A549 (cell line): ENCODE results near the gene SWT1. TPM values are rescaled to one million over a fixed set of nuclear protein-coding genes. Genes with fewer than 3 reads are reported as not detected.

Experiments
- ATAC-seq, 2 experiments: fragments of 200-7000 bp in 1 of 2; fragments of >200 bp in 1 of 2; cut with Nextera tagmentation in 1 of 2; cut with Tn5 transposase in 1 of 2; 3 replicates each; pipeline versions ENCODE4 v1.8.0 to v1.9.1; 2018 to 2020; ENCODE audit warnings: mild to moderate bottlenecking in 1 of 2, moderate library complexity in 1 of 2
- CTCF ChIA-PET: fragments of 300-600 bp; sonication (Branson Sonifier 250); formaldehyde crosslinking; extraction: SDS; loops from one replicate; lab custom pipeline; 2021; ENCODE audit warnings: antibody characterized with exemption, inconsistent platforms; lab: Yijun Ruan, JAX
- POLR2A ChIA-PET: fragments of 350-600 bp; formaldehyde crosslinking; extraction: SDS; loops from one replicate; lab custom pipeline; 2021; ENCODE audit warnings: antibody characterized with exemption, inconsistent platforms; lab: Yijun Ruan, JAX
- DNase-seq, 2 experiments: peaks; one replicate each; pipeline versions ENCODE4 v3.0.0 to v3.0.0-alpha.2; 2011 to 2016; ENCODE audit warnings: low read depth in 1 of 2, low spot score in 1 of 2
- FAIRE-seq: peaks from 2 replicates; lab custom pipeline; 2011; peaks lifted over from hg19 to GRCh38; lab: Jason Lieb, UNC
- H3K27ac ChIP-seq, 2 experiments: fragments of >200 bp; sonication (Bioruptor Twin); formaldehyde crosslinking; 3 replicates each; pipeline ENCODE4 v1.5.1; 2016 to 2017
- H3K4me1 ChIP-seq: fragments of >200 bp; sonication (Bioruptor Twin); formaldehyde crosslinking; 3 replicates; pipeline ENCODE4 v1.6.1; 2016
- H3K4me2 ChIP-seq: fragments of >200 bp; sonication (Bioruptor Twin); formaldehyde crosslinking; 3 replicates; pipeline ENCODE4 v1.6.1; 2016
- H3K4me3 ChIP-seq: fragments of >200 bp; sonication (Bioruptor Twin); formaldehyde crosslinking; 3 replicates; pipeline ENCODE4 v1.5.1; 2016
- H3K9me3 ChIP-seq: fragments of >200 bp; sonication (Bioruptor Twin); formaldehyde crosslinking; 3 replicates; pipeline ENCODE4 v1.6.1; 2016
- ATOH8 ChIP-seq: fragments of 250-450 bp; sonication (Bioruptor Pico); IDR thresholded peaks from 2 replicates; pipeline ENCODE4 v1.5.0; 2020; ENCODE audit warnings: low read depth, mild to moderate bottlenecking, moderate library complexity
- CBX2 ChIP-seq: fragments of 200-600 bp; sonication (generic); IDR thresholded peaks from 2 replicates; pipeline ENCODE4 v1.6.1; 2016; ENCODE audit warnings: low read depth, mild to moderate bottlenecking, borderline replicate concordance
- CEBPB ChIP-seq, 2 experiments: fragments of >200 bp in 1 of 2; sonication (Bioruptor Twin) in 1 of 2; formaldehyde crosslinking in 1 of 2; IDR thresholded peaks; 2 replicates each; pipeline ENCODE4 v1.6.1; 2012 to 2016
- CHD2 ChIP-seq: fragments of 150-350 bp; IDR thresholded peaks from 2 replicates; pipeline ENCODE4 v1.6.1; 2014; ENCODE audit warnings: low read length; ENCODE audit not compliant: partially characterized antibody
- CHD4 ChIP-seq: fragments of 200-600 bp; sonication (generic); IDR thresholded peaks from 2 replicates; pipeline ENCODE4 v1.6.1; 2016; ENCODE audit warnings: antibody characterized with exemption, mild to moderate bottlenecking, borderline replicate concordance
- EHMT2 ChIP-seq: fragments of 200-600 bp; sonication (generic); IDR thresholded peaks from 2 replicates; pipeline ENCODE4 v1.6.1; 2016; ENCODE audit warnings: antibody characterized with exemption, low read depth, mild to moderate bottlenecking, moderate library complexity
- FOSL2 ChIP-seq, 2 experiments: fragments of 450-650 bp in 1 of 2; fragments of >200 bp in 1 of 2; sonication (Bioruptor Twin) in 1 of 2; formaldehyde crosslinking; IDR thresholded peaks; 2 replicates each; pipeline versions ENCODE4 v1.5.0 to v1.6.1; 2016 to 2020; ENCODE audit warnings: mild to moderate bottlenecking in 1 of 2, moderate library complexity in 1 of 2
- HDAC2 ChIP-seq: fragments of 200-600 bp; sonication (generic); IDR thresholded peaks from 2 replicates; pipeline ENCODE4 v1.6.1; 2016
- HMGXB4 ChIP-seq: fragments of 250-450 bp; sonication (Bioruptor Pico); IDR thresholded peaks from 2 replicates; pipeline ENCODE4 v1.5.0; 2021; ENCODE audit warnings: mild to moderate bottlenecking, moderate library complexity, borderline replicate concordance
- HOXB5 ChIP-seq: fragments of 250-450 bp; sonication (Bioruptor Pico); IDR thresholded peaks from 2 replicates; pipeline ENCODE4 v1.5.0; 2020; ENCODE audit warnings: mild to moderate bottlenecking, moderate library complexity
- JUNB ChIP-seq: fragments of >200 bp; sonication (Bioruptor Twin); formaldehyde crosslinking; IDR thresholded peaks from 2 replicates; pipeline ENCODE4 v1.6.1; 2016
- MAFK ChIP-seq: fragments of 450-650 bp; IDR thresholded peaks from 2 replicates; pipeline ENCODE4 v1.6.1; 2014; ENCODE audit not compliant: partially characterized antibody
- MAZ ChIP-seq: fragments of 150-350 bp; IDR thresholded peaks from 2 replicates; pipeline ENCODE4 v1.6.1; 2014; ENCODE audit warnings: antibody characterized with exemption, low read depth, low read length, borderline replicate concordance
- MYC ChIP-seq: IDR thresholded peaks from 2 replicates; pipeline ENCODE4 v1.6.1; 2012; ENCODE audit warnings: mild to moderate bottlenecking, inconsistent platforms, low read length, improper control_type of control experiment, borderline replicate concordance
- PBX3 ChIP-seq: IDR thresholded peaks from 2 replicates; pipeline ENCODE4 v1.6.1; 2012
- PHF8 ChIP-seq: fragments of 200-600 bp; sonication (generic); IDR thresholded peaks from 2 replicates; pipeline ENCODE4 v1.6.1; 2016; ENCODE audit warnings: low read depth, mild to moderate bottlenecking, antibody characterized with exemption, moderate library complexity, borderline replicate concordance
- POLR2A ChIP-seq: IDR thresholded peaks from 2 replicates; pipeline ENCODE4 v1.6.1; 2012; ENCODE audit warnings: mild to moderate bottlenecking, low read length
- REST ChIP-seq: fragments of 200-600 bp; sonication (generic); IDR thresholded peaks from 2 replicates; pipeline ENCODE4 v1.6.1; 2016; ENCODE audit warnings: antibody characterized with exemption, mild to moderate bottlenecking, moderate library complexity
- TFCP2L1 ChIP-seq: fragments of 250-450 bp; sonication (Bioruptor Pico); IDR thresholded peaks from 2 replicates; pipeline ENCODE4 v1.5.0; 2021; ENCODE audit warnings: mild to moderate bottlenecking
- USF2 ChIP-seq: fragments of 450-650 bp; IDR thresholded peaks from 2 replicates; pipeline ENCODE4 v1.6.1; 2014; ENCODE audit warnings: antibody characterized with exemption
- WGBS: methylation state at CpG from one replicate; pipeline ENCODE4 v1.1.6; 2017; ENCODE audit errors: missing lambda C conversion rate; 5-methylcytosine and 5-hydroxymethylcytosine counted together
- polyA plus RNA-seq, 4 experiments: library from polyadenylated mRNA; depleted of rRNA in 3 of 4; stranded (reverse); fragments of >200 nt; fragmentation: RNase III in 1 of 4; extraction: RNeasy Plus Mini Kit Qiagen cat#74134 plus additional on column Dnase treatment in 1 of 4; gene quantifications; 2 replicates in 3 of 4; 3 replicates in 1 of 4; pipeline ENCODE4 v1.2.3, GENCODE V29; 2011 to 2017

SWT1 gene
- polyA plus RNA-seq, 2 of the 4 experiments (the other 2 are of a cell fraction), result 1.5 to 2.4 TPM

GRCh38 chr1:185245466-185245865 lies 88.5 kb downstream of the SWT1 start (continued):
- no peak for TF ChIP-seq HMGXB4

GRCh38 chr1:185249563-185249962 lies 92.6 kb downstream of the SWT1 start:
- Histone ChIP-seq H3K27ac (no peak overlapping the region), H3K4me1 (no peaks in the 10 kb centered on the region), H3K9me3 (no peaks in the 10 kb centered on the region)
- FAIRE-seq, result no peak
- CTCF ChIA-PET, result interaction anchor here (1.8 kb wide), 1 partner anchor 10 kb away, joined by 5 read pairs; no protein-coding TSS in a partner anchor
- 57% methylated on average over 2 of the region's 2 CpGs for WGBS
- TF ChIP-seq MAFK (no peak), CHD2 (no peak), PHF8 (no peak), JUNB (no peak), FOSL2 (IDR thresholded peaks at IDR 0.05) (no peak), FOSL2 (CRISPR knock-in tag; IDR thresholded peaks at IDR 0.05) (no peak), CEBPB (IDR thresholded peaks at IDR 0.05) (no peak), HDAC2 (no peak), USF2 (no peak), TFCP2L1 (CRISPR knock-in tag) (no peak), PBX3 (no peak), HOXB5 (CRISPR knock-in tag) (no peak), POLR2A (no peak), MYC (no peak), CHD4 (no peak), MAZ (no peak), CBX2 (no peak), ATOH8 (CRISPR knock-in tag) (no peak), REST (no peak), EHMT2 (no peak)
- TF ChIP-seq, all 56 proteins: peak for 0
- Histone ChIP-seq H3K4me3 (no peak overlapping the region), H3K4me2 (no peak overlapping the region)
- POLR2A ChIA-PET, result no interaction called here
- DNase-seq, result no peak
- no peak for ATAC-seq
